GM12892 (cell line): ENCODE data around the gene NUDT3.

ENCODE experiments used
- POLR2A ChIP-seq: IDR thresholded peaks from 2 replicates; pipeline ENCODE4 v1.6.1; 2011; ENCODE audit warnings: low read depth, low read length, control low read depth
- POLR2AphosphoS5 ChIP-seq: IDR thresholded peaks from 2 replicates; pipeline ENCODE4 v1.6.1; 2011; ENCODE audit warnings: low read depth, low read length, control low read depth

GRCh38 chr6:34375833-34376232 is 16.6 kb downstream of the NUDT3 start:
- TF ChIP-seq POLR2A (no peak), POLR2AphosphoS5 (no peak)
